Nephron progenitor cell (in vitro differentiated cells): ENCODE data around the gene PPWD1.
"Not testable (repeated sequence)": the region's sequence is repeated elsewhere in the genome, so short reads cannot be mapped to it uniquely, and the experiment has no call there.

Source experiments
- DNase-seq: peaks from one replicate; pipeline ENCODE4 v3.0.0; 2021
- H3K27ac Mint-ChIP-seq: 2 replicates; pipeline ENCODE4 v1.8.0; 2021; ENCODE audit warnings: mild to moderate bottlenecking, moderate library complexity, mixed read lengths
- H3K27me3 Mint-ChIP-seq: 2 replicates; pipeline ENCODE4 v1.8.0; 2021; ENCODE audit warnings: mild to moderate bottlenecking, low read depth, mixed read lengths; ENCODE audit not compliant: poor library complexity
- H3K36me3 Mint-ChIP-seq: 2 replicates; pipeline ENCODE4 v1.8.0; 2021; ENCODE audit warnings: low read depth, mixed read lengths
- H3K4me1 Mint-ChIP-seq: 2 replicates; pipeline ENCODE4 v1.8.0; 2021; ENCODE audit warnings: mixed read lengths
- H3K4me3 Mint-ChIP-seq: 2 replicates; pipeline ENCODE4 v1.8.0; 2021; ENCODE audit warnings: mild to moderate bottlenecking, moderate library complexity, mixed read lengths
- H3K9me3 Mint-ChIP-seq: 2 replicates; pipeline ENCODE4 v1.8.0; 2021; ENCODE audit warnings: mild to moderate bottlenecking, moderate library complexity, mixed read lengths
- CTCF ChIP-seq: fragments of 200-600 bp; sonication (generic); IDR thresholded peaks from 2 replicates; pipeline ENCODE4 v1.5.0; 2021; ENCODE audit warnings: antibody characterized with exemption

The PPWD1 gene

DNA sequence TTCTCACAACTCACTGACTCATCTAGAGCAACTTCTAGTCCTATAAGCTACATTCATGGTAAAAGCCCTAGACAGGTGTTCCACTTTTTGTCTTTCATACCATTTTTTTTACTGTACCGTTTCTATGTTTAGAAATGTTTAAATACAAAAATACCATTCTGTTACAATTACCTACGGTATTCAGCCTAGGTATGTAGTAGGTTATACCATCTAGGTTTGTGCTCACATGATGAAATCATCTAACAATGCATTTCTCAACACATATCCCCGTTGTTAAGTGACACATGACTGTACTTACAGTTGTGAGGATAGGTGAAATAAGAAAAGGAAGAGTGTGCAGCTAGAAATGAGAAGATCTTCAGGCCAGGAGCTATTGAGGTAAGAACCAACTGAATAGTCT, 6.4 kb upstream of the PPWD1 start:
- no peaks in the 10 kb centered on the region for H3K9me3 Mint-ChIP-seq
- H3K4me3 Mint-ChIP-seq: no peak overlapping the region
- peaks cover 8% of the 10 kb centered on the region for H3K4me1 Mint-ChIP-seq
- H3K36me3 Mint-ChIP-seq: peaks cover 23% of the 10 kb centered on the region
- no peak overlapping the region for H3K27ac Mint-ChIP-seq
- no peak for DNase-seq
- H3K27me3 Mint-ChIP-seq: no peaks in the 10 kb centered on the region
- no peak for TF ChIP-seq CTCF

GRCh38 chr5:65563777-65564176, 681 bp downstream of the PPWD1 start:
- TF ChIP-seq CTCF: no peak

DNA sequence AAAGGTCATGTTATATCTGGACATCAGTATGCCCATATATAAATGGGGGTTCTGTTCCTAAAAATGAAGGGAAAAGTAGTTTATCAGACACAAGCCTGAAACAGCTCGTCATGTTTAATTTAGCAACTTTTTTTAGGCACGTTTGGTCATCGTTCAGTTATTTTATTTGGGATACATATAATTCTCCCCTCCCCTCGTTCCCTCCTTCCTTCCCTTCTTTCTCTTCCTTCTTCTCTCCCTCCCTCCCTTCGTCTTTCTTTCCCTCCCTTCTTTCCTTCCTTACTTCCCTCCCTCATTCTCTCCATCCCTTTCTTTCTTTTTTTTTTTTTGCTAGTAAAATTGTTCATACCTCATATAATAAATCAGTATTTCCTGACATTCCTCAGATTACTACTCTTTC, 3.4 kb downstream of the PPWD1 start:
- Mint-ChIP-seq H3K27me3 (peaks cover 6% of the 10 kb centered on the region), H3K36me3 (peaks cover 4% of the 10 kb centered on the region), H3K9me3 (no peaks in the 10 kb centered on the region), H3K4me1 (peaks cover 37% of the 10 kb centered on the region), H3K27ac (no peak overlapping the region), H3K4me3 (no peak overlapping the region)
- no peak for TF ChIP-seq CTCF
- DNase-seq: no peak

More at GRCh38 chr5:65563777-65564176, 681 bp downstream of the PPWD1 start:
- H3K4me1 Mint-ChIP-seq: peaks cover 43% of the 10 kb centered on the region
- peaks cover 13% of the 10 kb centered on the region for H3K36me3 Mint-ChIP-seq
- no peak for DNase-seq
- H3K4me3 Mint-ChIP-seq: peak overlapping the region; percentile 97
- peak overlapping the region; percentile 100 for H3K27ac Mint-ChIP-seq
- H3K9me3 Mint-ChIP-seq: no peaks in the 10 kb centered on the region
- peaks cover 6% of the 10 kb centered on the region for H3K27me3 Mint-ChIP-seq

DNA sequence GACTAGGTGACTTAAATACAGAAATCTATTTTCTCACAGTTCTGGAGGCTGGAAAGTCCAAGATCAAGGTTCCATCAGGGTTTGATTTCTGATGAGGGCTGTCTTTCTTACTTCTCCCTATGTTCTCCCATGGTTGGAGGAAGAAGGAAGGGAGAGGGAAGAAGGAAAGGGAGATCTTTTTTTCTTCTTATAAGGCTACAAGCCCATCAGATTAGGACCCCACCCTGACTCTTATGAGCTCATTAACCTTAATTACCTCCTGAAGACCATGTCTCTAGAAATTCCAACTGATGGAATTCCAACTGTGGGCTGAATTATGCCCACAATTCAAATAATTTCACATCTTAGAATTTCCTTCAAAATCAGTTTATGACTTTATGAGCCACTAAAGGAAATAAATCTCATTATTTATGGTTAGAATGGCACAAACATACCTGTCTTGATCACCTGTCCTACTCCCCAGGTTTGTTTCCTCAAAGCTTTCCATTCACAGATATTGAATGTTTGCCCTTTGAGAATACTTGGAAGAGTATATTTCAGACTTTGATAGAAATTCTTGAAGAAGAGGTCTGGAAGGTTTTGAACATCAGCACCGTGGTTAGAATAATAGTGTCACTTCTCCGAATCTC, 7.6 kb downstream of the PPWD1 start:
- no peak for DNase-seq
- H3K4me1 Mint-ChIP-seq: no peaks in the 10 kb centered on the region
- peaks cover 3% of the 10 kb centered on the region for H3K27me3 Mint-ChIP-seq
- no peak overlapping the region for H3K27ac Mint-ChIP-seq
- H3K36me3 Mint-ChIP-seq: peaks cover 21% of the 10 kb centered on the region
- H3K4me3 Mint-ChIP-seq: no peak overlapping the region
- H3K9me3 Mint-ChIP-seq: no peaks in the 10 kb centered on the region
- no peak for TF ChIP-seq CTCF

DNA sequence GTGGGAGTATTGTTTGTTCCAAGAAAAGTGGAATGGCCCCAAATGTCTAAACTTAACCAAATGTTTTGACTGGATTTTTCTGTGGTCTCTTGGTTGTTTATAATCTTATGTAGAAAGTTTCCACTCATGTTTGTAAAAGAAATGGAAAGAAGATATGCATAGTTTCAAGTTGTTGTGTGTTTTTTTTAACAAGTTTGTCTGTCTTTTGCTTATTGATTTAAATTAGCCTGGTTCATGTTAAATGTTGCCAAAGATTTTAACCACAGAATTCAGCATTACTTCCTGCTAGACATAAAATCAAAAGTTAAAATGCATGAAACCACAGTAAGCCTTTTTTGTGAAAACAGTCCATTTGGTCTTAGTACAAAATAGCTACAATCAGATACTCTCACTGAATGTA, 14.0 kb downstream of the PPWD1 start:
- TF ChIP-seq CTCF: no peak
- H3K27me3 Mint-ChIP-seq: no peaks in the 10 kb centered on the region
- no peaks in the 10 kb centered on the region for H3K4me1 Mint-ChIP-seq
- no peaks in the 10 kb centered on the region for H3K9me3 Mint-ChIP-seq
- no peak overlapping the region for H3K4me3 Mint-ChIP-seq
- H3K36me3 Mint-ChIP-seq: peaks cover 62% of the 10 kb centered on the region
- no peak overlapping the region for H3K27ac Mint-ChIP-seq
- no peak for DNase-seq

DNA sequence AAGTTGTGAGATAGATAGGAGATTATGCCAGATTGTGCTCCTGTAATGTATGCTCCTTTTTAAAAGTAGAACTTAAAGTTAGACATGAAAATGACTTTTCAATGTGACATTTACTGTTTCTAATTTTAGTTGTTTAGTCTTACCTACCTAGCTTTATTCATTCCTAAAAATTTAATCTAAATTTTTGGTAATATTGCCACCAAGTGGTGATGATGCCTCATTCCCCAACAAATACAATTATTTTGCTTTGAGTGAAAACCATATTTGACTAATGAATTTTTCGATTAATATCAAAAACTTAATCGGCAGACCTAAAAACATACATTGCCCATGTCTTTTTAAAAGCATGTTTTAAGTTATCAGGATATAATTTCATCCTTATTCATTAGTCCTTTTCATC, 25.6 kb downstream of the PPWD1 start:
- no peak for TF ChIP-seq CTCF
- Mint-ChIP-seq H3K27ac (no peak overlapping the region), H3K4me3 (no peak overlapping the region), H3K27me3 (no peaks in the 10 kb centered on the region), H3K9me3 (no peaks in the 10 kb centered on the region), H3K36me3 (peaks cover 30% of the 10 kb centered on the region), H3K4me1 (no peaks in the 10 kb centered on the region)
- no peak for DNase-seq

GRCh38 chr5:65601761-65602160, 38.7 kb downstream of the PPWD1 start:
- not testable (repeated sequence) for H3K27ac Mint-ChIP-seq, DNase-seq
- H3K36me3 Mint-ChIP-seq: peaks cover 100% of the 10 kb centered on the region

More at GRCh38 chr5:65601761-65602160, 38.7 kb downstream of the PPWD1 start:
- H3K4me3 Mint-ChIP-seq, H3K4me1 Mint-ChIP-seq, H3K27me3 Mint-ChIP-seq: not testable (repeated sequence)
- peaks cover 36% of the 10 kb centered on the region for H3K9me3 Mint-ChIP-seq
